ENCODE data around the gene RAB31. TPM values are rescaled to one million over a fixed set of nuclear protein-coding genes. Genes with fewer than 3 reads are reported as not detected.
"Not testable (repeated sequence)": the region's sequence is repeated elsewhere in the genome, so short reads cannot be mapped to it uniquely, and the experiment has no call there.

The RAB31 gene
- total RNA-seq, 1 donor from 2014 or later, result 47.7 TPM

GRCh38 chr18:9766740-9767139 is 58.6 kb downstream of the RAB31 start:
- no peaks in the 10 kb centered on the region for H3K36me3 ChIP-seq (ENCODE audit: control insufficient read depth, insufficient read depth, low read length)
- no peak for TF ChIP-seq CTCF (IDR thresholded peaks at IDR 0.05; ENCODE audit: insufficient read depth, low read length, severe bottlenecking)
- FAIRE-seq, result no peak
- no peaks in the 10 kb centered on the region for H3K27me3 ChIP-seq (ENCODE audit: control insufficient read depth, insufficient read depth, low read length)
- no peak overlapping the region for H3K4me3 ChIP-seq (ENCODE audit: low read depth, low read length)
- DNase-seq (ENCODE audit: low read depth), result no peak

DNA sequence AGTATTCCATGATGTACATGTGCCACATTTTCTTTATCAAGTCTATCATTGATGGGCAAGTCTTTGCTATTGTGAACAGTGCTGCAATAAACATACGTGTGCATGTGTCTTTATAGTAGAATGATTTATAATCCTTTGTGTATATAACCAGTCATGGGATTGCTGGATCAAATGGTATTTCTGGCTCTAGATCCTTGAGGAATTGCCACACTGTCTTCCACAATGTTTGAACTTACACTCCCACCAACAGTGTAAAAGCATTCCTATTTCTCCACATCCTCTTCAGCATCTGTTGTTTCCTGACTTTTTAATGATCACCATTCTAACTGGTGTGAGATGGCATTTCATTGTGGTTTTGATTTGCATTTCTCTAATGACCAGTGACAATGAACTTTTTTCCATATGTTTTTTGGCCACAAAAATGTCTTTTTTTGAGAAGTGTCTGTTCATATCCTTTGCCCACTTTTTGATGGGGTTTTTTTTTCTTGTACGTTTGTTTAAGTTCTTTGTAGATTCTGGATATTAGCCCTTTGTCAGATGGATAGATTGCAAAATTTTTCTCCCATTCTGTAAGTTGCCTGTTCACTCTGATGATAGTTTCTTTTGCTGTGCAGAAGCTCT is 60.1 kb downstream of the RAB31 start:
- H3K27me3 ChIP-seq (ENCODE audit: control insufficient read depth, insufficient read depth, low read length); H3K36me3 ChIP-seq (ENCODE audit: control insufficient read depth, insufficient read depth, low read length); DNase-seq (ENCODE audit: low read depth); FAIRE-seq; H3K4me3 ChIP-seq (ENCODE audit: low read depth, low read length): not testable (repeated sequence)

DNA sequence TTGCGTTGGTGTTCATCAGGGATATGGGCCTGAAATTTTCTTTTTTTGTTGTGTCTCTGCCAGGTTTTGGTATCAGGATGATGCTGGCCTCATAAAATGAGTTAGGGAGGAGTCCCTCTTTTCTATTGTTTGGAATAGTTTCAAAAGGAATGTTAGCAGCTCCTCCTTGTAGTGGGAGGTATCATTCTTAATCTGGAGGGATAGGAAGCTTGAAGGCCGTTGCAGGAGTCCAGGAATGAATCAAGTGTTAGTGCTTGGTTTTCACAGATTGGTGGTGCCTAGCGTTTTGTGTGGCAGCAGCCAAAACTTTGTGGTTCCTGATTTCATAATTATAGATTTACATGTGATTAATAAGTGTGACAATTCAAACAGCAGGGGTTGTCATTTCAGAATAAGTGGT is 62.0 kb downstream of the RAB31 start:
- FAIRE-seq; H3K36me3 ChIP-seq (ENCODE audit: control insufficient read depth, insufficient read depth, low read length); H3K27me3 ChIP-seq (ENCODE audit: control insufficient read depth, insufficient read depth, low read length); DNase-seq (ENCODE audit: low read depth); H3K4me3 ChIP-seq (ENCODE audit: low read depth, low read length): not testable (repeated sequence)

- peaks cover 2% of the 10 kb centered on the region for H3K36me3 ChIP-seq (ENCODE audit: control insufficient read depth, insufficient read depth, low read length)
- TF ChIP-seq CTCF (IDR thresholded peaks at IDR 0.05; ENCODE audit: insufficient read depth, low read length, severe bottlenecking), result peak; percentile 97
- DNase-seq (ENCODE audit: low read depth), result peak; percentile 58
- no peaks in the 10 kb centered on the region for H3K27me3 ChIP-seq (ENCODE audit: control insufficient read depth, insufficient read depth, low read length)
- no peak overlapping the region for H3K4me3 ChIP-seq (ENCODE audit: low read depth, low read length)
- no peak for FAIRE-seq
Observed at GRCh38 chr18:9771261-9771976, 63.3 kb downstream of the RAB31 start.

DNA sequence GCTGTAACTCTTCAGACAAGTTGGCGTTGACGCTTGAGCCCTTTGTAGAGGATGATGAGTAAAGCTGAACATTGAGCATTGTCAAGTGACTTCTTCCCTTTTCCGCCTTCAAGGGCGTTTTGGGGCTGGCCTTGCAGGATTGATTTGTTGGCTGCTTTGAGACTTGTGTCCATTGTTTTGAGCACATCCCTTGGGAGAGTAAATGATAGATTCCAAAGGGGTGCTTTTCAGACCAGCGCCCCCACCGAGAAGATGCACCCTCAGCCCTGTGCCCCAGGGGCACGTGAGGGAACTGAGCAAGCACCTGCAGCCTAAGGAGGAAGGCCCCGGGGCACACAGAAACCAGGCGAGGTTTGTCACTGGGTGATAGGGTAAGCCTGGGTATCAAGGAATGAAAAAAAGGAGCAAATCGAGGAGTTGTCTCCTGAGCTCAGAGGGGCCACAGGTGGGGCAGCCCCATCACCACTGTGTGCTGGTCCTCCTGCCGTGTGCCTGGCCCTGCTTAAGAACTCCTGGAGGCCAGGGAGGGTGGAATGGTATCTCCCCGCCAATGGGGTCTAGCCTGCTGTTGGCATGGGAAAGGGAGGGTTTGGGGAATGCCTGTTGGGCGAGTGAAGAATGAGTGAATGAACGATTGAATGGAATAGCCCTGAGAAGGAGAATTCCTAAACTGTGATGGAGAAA is 64.0 kb downstream of the RAB31 start:
- DNase-seq (ENCODE audit: low read depth) (no peak), FAIRE-seq (no peak)

GRCh38 chr18:9772847-9773677 is 65.0 kb downstream of the RAB31 start:
- no peak for TF ChIP-seq CTCF (IDR thresholded peaks at IDR 0.05; ENCODE audit: insufficient read depth, low read length, severe bottlenecking)
- no peak for FAIRE-seq
- no peak overlapping the region for H3K4me3 ChIP-seq (ENCODE audit: low read depth, low read length)
- DNase-seq (ENCODE audit: low read depth), result no peak
- peaks cover 4% of the 10 kb centered on the region for H3K36me3 ChIP-seq (ENCODE audit: control insufficient read depth, insufficient read depth, low read length)
- no peaks in the 10 kb centered on the region for H3K27me3 ChIP-seq (ENCODE audit: control insufficient read depth, insufficient read depth, low read length)

More for the DNA sequence above, 64.0 kb downstream of the RAB31 start:
- TF ChIP-seq CTCF (IDR thresholded peaks at IDR 0.05; ENCODE audit: insufficient read depth, low read length, severe bottlenecking), result no peak
- Histone ChIP-seq H3K27me3 (ENCODE audit: control insufficient read depth, insufficient read depth, low read length) (no peaks in the 10 kb centered on the region), H3K36me3 (ENCODE audit: control insufficient read depth, insufficient read depth, low read length) (peaks cover 4% of the 10 kb centered on the region), H3K4me3 (ENCODE audit: low read depth, low read length) (no peak overlapping the region)
